SK-N-SH (cell line): ENCODE data around the gene TMEM54. TPM values are rescaled to one million over a fixed set of nuclear protein-coding genes. Genes with fewer than 3 reads are reported as not detected.

Source experiments
- CTCF ChIA-PET: fragments of 300-600, 350-600 bp; formaldehyde crosslinking; extraction: SDS; loops from one replicate; lab custom pipeline; 2021; lab: Yijun Ruan, JAX
- POLR2A ChIA-PET: fragments of 350-600 bp; sonication (Branson Sonifier 250); formaldehyde crosslinking; extraction: SDS; loops from one replicate; lab custom pipeline; 2020; ENCODE audit warnings: antibody characterized with exemption, inconsistent platforms; lab: Yijun Ruan, JAX
- DNase-seq: peaks from one replicate; pipeline ENCODE4 v3.0.0; 2012
- H2AFZ ChIP-seq: fragments of 200-600 bp; sonication (generic); 2 replicates; pipeline ENCODE4 v1.8.1; 2016; ENCODE audit warnings: antibody characterized with exemption, mild to moderate bottlenecking, low read depth
- H3F3A ChIP-seq: fragments of 200-600 bp; sonication (generic); replicated peaks from 2 replicates; pipeline ENCODE3; 2016; ENCODE audit warnings: antibody characterized with exemption, mild to moderate bottlenecking; ENCODE audit not compliant: insufficient read depth
- H3K27ac ChIP-seq, 2 experiments: fragments of 200-500 bp in 1 of 2; fragments of 200-600 bp in 1 of 2; sonication (Bioruptor generic) in 1 of 2; sonication (generic), shearing (Covaris generic) in 1 of 2; 2 replicates each; pipeline versions ENCODE4 v1.5.1 to v1.6.1; 2014 to 2016; ENCODE audit warnings: low read depth in 2 of 2, inconsistent platforms in 1 of 2, low read length in 1 of 2, mild to moderate bottlenecking in 1 of 2, mixed read lengths in 1 of 2
- H3K27me3 ChIP-seq: fragments of 200-600 bp; sonication (generic), shearing (Covaris generic); 2 replicates; pipeline ENCODE4 v1.6.1; 2016; ENCODE audit warnings: mixed run types; ENCODE audit not compliant: insufficient read depth
- H3K36me3 ChIP-seq, 2 experiments: fragments of 200-500 bp in 1 of 2; fragments of 200-600 bp in 1 of 2; sonication (Bioruptor generic) in 1 of 2; sonication (generic) in 1 of 2; replicated peaks in 1 of 2; 2 replicates each; pipeline versions ENCODE3 to v1.5.1; 2014 to 2016; ENCODE audit warnings: low read length in 1 of 2, mild to moderate bottlenecking in 1 of 2; ENCODE audit not compliant: insufficient read depth in 2 of 2, control insufficient read depth in 1 of 2
- H3K4me1 ChIP-seq, 2 experiments: fragments of 200-500 bp in 1 of 2; fragments of 200-600 bp in 1 of 2; sonication (Bioruptor generic) in 1 of 2; sonication (generic), shearing (Covaris generic) in 1 of 2; 2 replicates each; pipeline versions ENCODE4 v1.5.1 to v1.6.1; 2014 to 2016; ENCODE audit warnings: low read depth in 1 of 2, low read length in 1 of 2, mixed run types in 1 of 2; ENCODE audit not compliant: insufficient read depth in 2 of 2, control insufficient read depth in 1 of 2
- H3K4me2 ChIP-seq: fragments of 200-600 bp; sonication (generic), shearing (Covaris generic); 2 replicates; pipeline ENCODE4 v1.6.1; 2017; ENCODE audit warnings: mixed run types
- H3K4me3 ChIP-seq, 2 experiments: fragments of 200-500 bp in 1 of 2; fragments of 200-600 bp in 1 of 2; sonication (Bioruptor generic) in 1 of 2; sonication (generic), shearing (Covaris generic) in 1 of 2; 2 replicates each; pipeline versions ENCODE4 v1.5.1 to v1.8.1; 2014 to 2016; ENCODE audit warnings: low read depth in 2 of 2, inconsistent platforms in 1 of 2, low read length in 1 of 2, mild to moderate bottlenecking in 1 of 2, mixed read lengths in 1 of 2, moderate library complexity in 1 of 2
- H3K79me2 ChIP-seq: fragments of 200-600 bp; sonication (generic); 2 replicates; pipeline ENCODE4 v1.8.1; 2017; ENCODE audit warnings: mild to moderate bottlenecking; ENCODE audit not compliant: insufficient read depth
- H3K9ac ChIP-seq: fragments of 200-600 bp; sonication (generic); 2 replicates; pipeline ENCODE4 v1.6.1; 2017; ENCODE audit warnings: mixed run types
- H3K9me2 ChIP-seq: fragments of 200-600 bp; sonication (generic); 2 replicates; pipeline ENCODE4 v1.6.1; 2017; ENCODE audit warnings: mixed run types
- H3K9me3 ChIP-seq: fragments of 200-600 bp; sonication (generic); 2 replicates; pipeline ENCODE4 v1.6.1; 2017; ENCODE audit warnings: mixed run types, mild to moderate bottlenecking, moderate library complexity
- H4K20me1 ChIP-seq: fragments of 200-600 bp; sonication (generic); 2 replicates; pipeline ENCODE4 v1.6.1; 2017; ENCODE audit warnings: mild to moderate bottlenecking, mixed run types; ENCODE audit not compliant: insufficient read depth
- EP300 ChIP-seq, 2 experiments: IDR thresholded peaks; 2 replicates each; pipeline versions ENCODE4 v1.4.0 to v1.6.1; 2012; ENCODE audit warnings: borderline replicate concordance in 1 of 2, low read depth in 1 of 2, low read length in 1 of 2
- NFIC ChIP-seq: IDR thresholded peaks from 2 replicates; pipeline ENCODE4 v1.4.0; 2012; ENCODE audit warnings: borderline replicate concordance
- RCOR1 ChIP-seq: fragments of 150-350 bp; IDR thresholded peaks from 2 replicates; pipeline ENCODE4 v1.6.1; 2017; ENCODE audit warnings: antibody characterized with exemption, low read length
- REST ChIP-seq: IDR thresholded peaks from 2 replicates; pipeline ENCODE4 v1.6.1; 2012; ENCODE audit warnings: mild to moderate bottlenecking, low read depth, low read length, moderate library complexity
- RFX5 ChIP-seq: IDR thresholded peaks from 2 replicates; pipeline ENCODE4 v1.6.1; 2012; ENCODE audit warnings: mild to moderate bottlenecking, improper control_type of control experiment, low read length
- SIN3A ChIP-seq: IDR thresholded peaks from 2 replicates; pipeline ENCODE4 v1.6.1; 2012; ENCODE audit warnings: low read depth, mild to moderate bottlenecking, low read length, moderate library complexity, borderline replicate concordance
- SMC3 ChIP-seq: IDR thresholded peaks from 2 replicates; pipeline ENCODE4 v1.6.1; 2012; ENCODE audit warnings: low read depth, low read length, improper control_type of control experiment
- TCF12 ChIP-seq: IDR thresholded peaks from 2 replicates; pipeline ENCODE4 v1.4.0; 2012
- TEAD4 ChIP-seq: IDR thresholded peaks from 2 replicates; pipeline ENCODE4 v1.4.0; 2012; ENCODE audit warnings: mild to moderate bottlenecking, borderline replicate concordance; ENCODE audit not compliant: insufficient read depth
- USF2 ChIP-seq: fragments of 150-350 bp; IDR thresholded peaks from 2 replicates; pipeline ENCODE4 v1.6.1; 2017; ENCODE audit warnings: antibody characterized with exemption, low read length, low read depth, borderline replicate concordance
- ZBTB33 ChIP-seq: IDR thresholded peaks from 2 replicates; pipeline ENCODE4 v1.4.0; 2012; ENCODE audit warnings: low read depth, borderline replicate concordance
- WGBS: methylation state at CpG from one replicate; pipeline ENCODE4 v1.1.6; 2017; ENCODE audit warnings: low lambda C conversion rate; 5-methylcytosine and 5-hydroxymethylcytosine counted together
- polyA plus RNA-seq, 3 experiments: library from polyadenylated mRNA; depleted of rRNA; stranded (reverse); fragments of >200 nt; gene quantifications; 2 replicates each; pipeline ENCODE4 v1.2.3, GENCODE V29; 2012

TMEM54 gene
- polyA plus RNA-seq, 1 of the 3 experiments (the other 2 are of a cell fraction): 66.6 TPM

- TF ChIP-seq REST (no peak), TEAD4 (no peak), SMC3 (no peak)
- TF ChIP-seq, all 33 proteins: peak for 0
These were observed 3.8 kb downstream of the TMEM54 start (continued) for GRCh38 chr1:32897082-32898049.

GRCh38 chr1:32896451-32896850 is 4.7 kb downstream of the TMEM54 start:
- Histone ChIP-seq H3K4me1 (peaks cover 0 to 11% of the 10 kb centered on the region in 2 experiments; a peak in 1 of 4 replicates), H3K27ac (no peak overlapping the region), H3K9me3 (no peaks in the 10 kb centered on the region), H3K9me2 (no peaks in the 10 kb centered on the region), H3K9ac (no peak overlapping the region), H3K4me2 (no peak overlapping the region), H3F3A (peaks cover 4% of the 10 kb centered on the region), H2AFZ (no peak overlapping the region), H3K79me2 (no peaks in the 10 kb centered on the region), H3K27me3 (no peaks in the 10 kb centered on the region), H3K4me3 (no peak overlapping the region), H4K20me1 (no peaks in the 10 kb centered on the region), H3K36me3 (no peaks in the 10 kb centered on the region)
- peak; percentile 8 for DNase-seq
- no peak for TF ChIP-seq RFX5
- TF ChIP-seq USF2: no peak
- TF ChIP-seq SIN3A: no peak
- no peak for TF ChIP-seq EP300 (IDR thresholded peaks at IDR 0.05; ENCODE audit: borderline replicate concordance in 1 of 2, low read depth in 1 of 2, low read length in 1 of 2)
- no peak for TF ChIP-seq NFIC
- no peak for TF ChIP-seq ZBTB33
- no peak for TF ChIP-seq RCOR1
- no peak for TF ChIP-seq TCF12
- WGBS: 87% methylated on average over 5 of the region's 5 CpGs
- ChIA-PET POLR2A (no interaction called here), CTCF (interaction anchor here (0.9 to 3.6 kb wide), 5 partner anchors 11 to 190 kb away, joined by 3 to 19 read pairs (median 5); partner anchors contain the start of gene HPCA)
